ENCODE measurements around the gene CHRDL2. TPM values are rescaled to one million over a fixed set of nuclear protein-coding genes. Genes with fewer than 3 reads are reported as not detected.
"Not testable (repeated sequence)": the region's sequence is repeated elsewhere in the genome, so short reads cannot be mapped to it uniquely, and the experiment has no call there.

CHRDL2 gene, protein sequence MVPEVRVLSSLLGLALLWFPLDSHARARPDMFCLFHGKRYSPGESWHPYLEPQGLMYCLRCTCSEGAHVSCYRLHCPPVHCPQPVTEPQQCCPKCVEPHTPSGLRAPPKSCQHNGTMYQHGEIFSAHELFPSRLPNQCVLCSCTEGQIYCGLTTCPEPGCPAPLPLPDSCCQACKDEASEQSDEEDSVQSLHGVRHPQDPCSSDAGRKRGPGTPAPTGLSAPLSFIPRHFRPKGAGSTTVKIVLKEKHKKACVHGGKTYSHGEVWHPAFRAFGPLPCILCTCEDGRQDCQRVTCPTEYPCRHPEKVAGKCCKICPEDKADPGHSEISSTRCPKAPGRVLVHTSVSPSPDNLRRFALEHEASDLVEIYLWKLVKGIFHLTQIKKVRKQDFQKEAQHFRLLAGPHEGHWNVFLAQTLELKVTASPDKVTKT
- polyA plus RNA-seq (ENCODE audit: insufficient read length): 2.1 TPM

- no peak for DNase-seq
Measured at GRCh38 chr11:74731301-74732094, at the start of gene CHRDL2. CHRDL2 (minus strand) TSS chr11:74731426; CDS start chr11:74730888, 538 bp downstream.

GRCh38 chr11:74780248-74781005 lies 49.2 kb upstream of the CHRDL2 start:
- DNase-seq: no peak

DNA sequence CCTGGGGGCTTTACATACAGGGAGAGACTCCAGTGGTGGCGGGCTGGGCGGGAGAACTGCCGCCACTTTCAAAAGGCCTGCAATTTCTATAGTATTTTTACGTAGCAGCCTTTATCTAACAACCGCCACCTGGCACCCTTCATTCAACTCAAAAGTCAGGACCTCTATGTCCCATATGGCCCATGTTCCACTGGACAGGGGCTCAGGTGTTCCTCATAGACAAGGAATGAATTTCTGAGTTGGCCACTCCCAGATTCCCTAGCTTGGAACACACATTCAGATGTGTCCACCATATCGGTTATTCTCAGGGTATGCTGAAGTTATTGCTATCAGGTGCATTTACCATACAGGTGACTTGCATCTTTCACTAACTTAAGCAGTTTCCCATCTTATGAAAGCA lies 47.4 kb upstream of the CHRDL2 start:
- DNase-seq: no peak

- no peak for DNase-seq
Measured at GRCh38 chr11:74777877-74778276, 46.7 kb upstream of the CHRDL2 start.

DNA sequence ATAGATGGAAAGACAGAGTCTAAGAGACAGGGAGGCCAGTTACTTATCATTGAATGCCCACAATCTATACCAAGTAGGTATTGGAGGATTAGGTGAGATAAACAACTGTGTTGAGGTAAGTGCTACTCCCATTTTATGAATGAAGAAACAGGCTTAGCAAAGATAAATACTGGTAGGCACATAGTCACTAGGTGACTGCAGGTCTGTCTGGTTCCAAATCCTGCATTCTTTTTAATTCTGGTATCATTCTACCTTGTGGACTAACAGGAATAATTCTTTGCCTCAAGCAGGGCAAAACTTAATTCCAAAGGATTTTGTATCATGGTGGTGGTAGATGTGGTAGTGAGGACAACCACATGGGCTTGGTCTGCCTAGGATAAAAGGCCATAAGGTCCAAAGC lies 45.8 kb upstream of the CHRDL2 start:
- DNase-seq: no peak

DNA sequence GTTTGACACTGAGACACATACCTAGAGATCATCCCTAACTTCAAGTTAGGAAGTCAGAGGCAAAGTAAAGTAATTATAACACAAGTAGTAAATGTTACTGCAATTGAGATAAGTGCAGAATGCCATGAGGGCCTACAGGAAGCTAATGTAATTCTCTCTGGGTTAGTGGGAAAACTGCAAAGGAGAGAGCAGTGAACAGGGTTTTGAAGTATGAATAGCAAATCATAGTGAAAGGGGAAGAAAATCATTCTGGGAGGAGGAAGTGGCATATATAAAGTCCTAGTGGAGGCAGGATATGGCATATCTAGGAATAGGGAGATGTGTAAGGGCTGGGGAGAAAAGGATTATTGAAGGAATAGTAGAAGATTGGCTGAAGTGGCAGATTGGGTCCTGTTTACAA lies 45.3 kb upstream of the CHRDL2 start:
- no peak for DNase-seq

GRCh38 chr11:74775762-74776161 lies 44.5 kb upstream of the CHRDL2 start:
- no peak for DNase-seq

GRCh38 chr11:74773476-74773875 lies 42.2 kb upstream of the CHRDL2 start:
- no peak for DNase-seq

- DNase-seq: no peak
Measured at GRCh38 chr11:74771139-74771538, 39.9 kb upstream of the CHRDL2 start.

- no peak for DNase-seq
Measured at GRCh38 chr11:74770456-74770855, 39.2 kb upstream of the CHRDL2 start.

DNA sequence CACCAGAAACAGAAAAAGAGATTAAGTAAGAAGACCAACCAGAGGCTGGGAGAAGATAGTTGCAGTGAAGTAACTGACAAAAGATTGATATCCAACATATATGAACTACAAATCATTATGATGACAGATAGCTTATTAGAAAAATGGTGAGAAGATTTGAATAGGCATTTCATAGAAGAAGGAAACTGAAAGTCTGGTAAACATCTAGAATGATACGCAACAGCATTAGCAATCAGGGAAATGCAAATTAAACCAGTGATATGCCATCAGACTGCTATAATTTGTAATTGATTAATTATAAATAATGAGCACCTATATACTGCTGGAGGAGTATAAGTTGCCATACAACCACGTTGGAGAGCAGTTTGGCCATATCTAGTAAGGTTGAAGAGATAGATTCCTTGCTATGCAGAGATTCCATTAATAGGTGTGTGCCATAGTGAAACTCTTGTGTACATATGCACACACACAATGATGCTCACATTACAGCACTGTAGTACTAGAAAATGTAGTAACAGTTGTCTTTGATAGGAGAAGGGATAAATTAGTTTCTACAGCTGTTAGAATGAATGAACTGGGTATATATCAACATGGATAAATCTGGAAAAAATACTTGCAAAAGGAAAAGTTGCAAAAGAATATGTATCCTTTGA lies 38.0 kb upstream of the CHRDL2 start:
- DNase-seq: no peak

DNA sequence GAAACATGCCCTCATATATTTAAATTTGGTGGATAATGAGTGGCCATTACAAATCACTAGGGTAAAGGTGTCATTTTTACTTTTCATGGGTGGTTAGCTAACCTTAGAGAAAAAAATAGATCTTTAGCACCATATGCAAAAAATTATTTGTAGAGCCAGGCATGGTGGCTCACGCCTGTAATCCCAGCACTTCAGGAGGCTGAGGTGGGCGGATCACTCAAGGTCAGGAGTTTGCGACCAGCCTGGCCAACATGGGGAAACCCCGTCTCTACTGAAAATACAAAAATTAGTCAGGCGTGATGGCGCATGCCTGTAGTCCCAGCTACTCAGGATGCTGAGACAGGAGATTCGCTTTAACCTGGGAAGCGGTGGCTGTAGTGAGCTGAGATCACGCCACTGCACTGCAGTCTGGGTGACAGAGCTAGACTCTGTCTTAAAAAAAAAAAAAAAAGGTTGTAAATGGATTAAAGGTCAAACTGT lies 37.0 kb upstream of the CHRDL2 start:
- not testable (repeated sequence) for DNase-seq

GRCh38 chr11:74766905-74767304 lies 35.7 kb upstream of the CHRDL2 start:
- no peak for DNase-seq

GRCh38 chr11:74756571-74756970 lies 25.3 kb upstream of the CHRDL2 start:
- DNase-seq: no peak

DNA sequence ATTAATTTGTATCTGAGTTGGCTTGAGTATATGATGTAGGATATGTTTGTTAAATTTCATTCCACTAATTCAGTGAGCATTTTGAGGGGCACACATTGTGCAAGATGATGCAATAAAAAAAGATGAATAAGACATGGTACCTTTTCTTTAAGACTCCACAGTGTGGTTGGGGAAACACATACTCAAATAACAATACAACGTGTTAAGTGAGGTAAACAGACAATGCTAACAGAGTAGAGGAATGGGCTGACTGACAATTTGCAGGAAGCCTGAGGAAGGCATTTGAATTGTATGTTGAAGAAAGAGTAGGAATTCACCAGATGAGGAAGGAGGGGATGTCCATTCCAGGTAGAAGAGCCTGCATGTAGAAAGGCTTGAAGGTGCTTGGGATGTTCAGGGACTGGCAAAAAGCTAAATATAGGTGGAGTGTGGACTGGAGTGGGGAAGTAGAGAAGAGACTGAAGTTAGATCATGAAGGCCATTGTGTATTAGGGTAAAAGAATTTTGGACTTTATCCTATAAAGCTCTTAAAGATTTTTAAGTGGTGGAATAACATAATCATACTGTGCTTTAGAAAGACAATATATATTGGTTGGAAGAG lies 24.3 kb upstream of the CHRDL2 start:
- DNase-seq: no peak

GRCh38 chr11:74754507-74755252 lies 23.5 kb upstream of the CHRDL2 start:
- DNase-seq: no peak

DNA sequence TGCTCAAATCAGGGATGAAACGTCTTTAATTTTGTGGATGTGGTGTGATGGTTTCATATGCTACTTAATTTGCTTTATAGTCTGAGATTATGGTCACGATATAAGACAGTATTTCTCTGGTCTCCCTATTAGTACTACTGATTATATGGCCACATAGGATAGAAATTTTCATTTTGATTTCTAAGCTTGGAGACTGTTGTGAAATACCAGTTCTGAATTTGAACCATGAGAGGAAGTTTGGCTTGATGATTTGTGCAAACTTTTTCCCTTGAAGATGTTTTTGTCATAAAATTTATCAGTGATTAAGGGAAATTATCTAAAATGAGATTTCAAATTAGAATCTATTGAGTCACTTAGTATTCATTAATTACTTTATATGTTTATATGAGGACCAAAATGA lies 20.1 kb upstream of the CHRDL2 start:
- no peak for DNase-seq

DNA sequence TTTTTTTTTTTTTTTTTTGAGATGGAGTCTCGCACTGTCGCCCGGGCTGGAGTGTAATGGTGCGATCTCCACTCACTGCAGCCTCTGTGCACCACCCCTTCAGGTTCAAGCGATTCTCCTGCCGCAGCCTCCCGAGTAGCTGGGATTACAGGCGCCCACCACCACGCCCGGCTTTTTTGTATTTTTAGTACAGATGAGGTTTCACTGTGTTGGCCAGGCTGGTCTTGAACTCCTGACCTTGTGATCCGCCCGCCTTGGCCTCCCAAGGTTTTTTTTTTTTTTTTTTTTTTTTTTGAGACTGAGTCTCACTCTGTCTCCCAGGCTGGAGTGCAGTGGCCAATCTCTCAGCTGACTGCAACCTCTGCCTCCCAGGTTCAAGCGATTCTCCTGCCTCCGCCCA lies 19.4 kb upstream of the CHRDL2 start:
- DNase-seq: not testable (repeated sequence)

DNA sequence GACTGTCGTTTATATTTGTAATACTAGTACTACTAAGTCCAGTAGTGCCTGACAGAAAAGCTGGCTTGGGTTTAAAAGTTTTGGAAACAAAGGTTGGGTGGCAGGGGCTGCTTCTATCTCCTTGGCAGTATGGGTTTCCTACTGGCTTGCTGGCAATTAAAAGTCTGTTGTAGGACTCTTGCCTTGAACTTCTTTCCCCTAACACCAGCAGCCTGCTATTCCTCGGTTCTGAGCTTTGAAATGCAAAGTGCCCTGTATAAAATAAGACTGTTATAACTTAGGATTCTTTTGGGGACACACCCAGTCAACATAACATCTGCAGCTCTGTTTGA lies 18.7 kb upstream of the CHRDL2 start:
- DNase-seq: no peak

- peak; percentile 40 for DNase-seq
Measured at GRCh38 chr11:74749127-74749964, 18.1 kb upstream of the CHRDL2 start.

Measured in hindlimb muscle (tissue), 1 donor.